ENCODE results near the gene SLC26A4.

SLC26A4 gene

GRCh38 chr7:107684947-107685463 is 24.4 kb downstream of the SLC26A4 start:
- Histone ChIP-seq H3K4me3 (ENCODE audit: low read length) (no peak overlapping the region), H2BK120ac (ENCODE audit: low read depth, low read length) (no peak overlapping the region), H3K27me3 (ENCODE audit: insufficient read depth, low read length, poor library complexity) (no peaks in the 10 kb centered on the region), H3K23ac (ENCODE audit: low read length) (no peak overlapping the region), H3K79me1 (ENCODE audit: low read length) (no peaks in the 10 kb centered on the region), H3K4me1 (ENCODE audit: control insufficient read depth, low read depth, low read length) (no peaks in the 10 kb centered on the region), H3K27ac (ENCODE audit: low read depth, low read length) (no peak overlapping the region), H4K5ac (ENCODE audit: low read length) (no peak overlapping the region), H3K56ac (ENCODE audit: low read length) (no peak overlapping the region), H4K8ac (ENCODE audit: low read depth, low read length) (no peak overlapping the region), H3K36me3 (ENCODE audit: control insufficient read depth, insufficient read depth, low read length) (no peaks in the 10 kb centered on the region), H2BK15ac (replicated peaks; ENCODE audit: low read depth) (no peak overlapping the region), H3K4me2 (ENCODE audit: low read length) (no peak overlapping the region), H3K79me2 (ENCODE audit: control insufficient read depth, insufficient read depth, low read length) (no peaks in the 10 kb centered on the region), H2BK5ac (ENCODE audit: low read length) (no peak overlapping the region), H2AK5ac (ENCODE audit: low read length) (no peak overlapping the region), H3K4ac (ENCODE audit: low read depth, low read length) (no peak overlapping the region), H3K9ac (ENCODE audit: low read length) (no peak overlapping the region), H3K18ac (ENCODE audit: low read length) (no peak overlapping the region)
- no peak for DNase-seq
- no CpG with 5 or more reads among the region's 1 CpG for WGBS (ENCODE audit: extremely low coverage, insufficient coverage, low lambda C conversion rate)

GRCh38 chr7:107686816-107687387 is 26.3 kb downstream of the SLC26A4 start:
- H2BK120ac ChIP-seq (ENCODE audit: low read depth, low read length), result no peak overlapping the region
- no peaks in the 10 kb centered on the region for H3K27me3 ChIP-seq (ENCODE audit: insufficient read depth, low read length, poor library complexity)
- H4K8ac ChIP-seq (ENCODE audit: low read depth, low read length), result no peak overlapping the region
- no peak overlapping the region for H3K27ac ChIP-seq (ENCODE audit: low read depth, low read length)
- no peak for DNase-seq
- no peaks in the 10 kb centered on the region for H3K4me1 ChIP-seq (ENCODE audit: control insufficient read depth, low read depth, low read length)
- H3K79me2 ChIP-seq (ENCODE audit: control insufficient read depth, insufficient read depth, low read length), result no peaks in the 10 kb centered on the region
- H3K18ac ChIP-seq (ENCODE audit: low read length), result no peak overlapping the region
- no peak overlapping the region for H2BK15ac ChIP-seq (replicated peaks; ENCODE audit: low read depth)
- no peak overlapping the region for H3K4ac ChIP-seq (ENCODE audit: low read depth, low read length)
- H3K79me1 ChIP-seq (ENCODE audit: low read length), result no peaks in the 10 kb centered on the region
- H3K36me3 ChIP-seq (ENCODE audit: control insufficient read depth, insufficient read depth, low read length), result no peaks in the 10 kb centered on the region
- no peak overlapping the region for H3K23ac ChIP-seq (ENCODE audit: low read length)
- no CpG with 5 or more reads among the region's 5 CpGs for WGBS (ENCODE audit: extremely low coverage, insufficient coverage, low lambda C conversion rate)
- H3K4me3 ChIP-seq (ENCODE audit: low read length), result no peak overlapping the region
- H3K9ac ChIP-seq (ENCODE audit: low read length), result no peak overlapping the region
- no peak overlapping the region for H3K56ac ChIP-seq (ENCODE audit: low read length)
- H2BK5ac ChIP-seq (ENCODE audit: low read length), result no peak overlapping the region
- no peak overlapping the region for H2AK5ac ChIP-seq (ENCODE audit: low read length)
- no peak overlapping the region for H3K4me2 ChIP-seq (ENCODE audit: low read length)
- no peak overlapping the region for H4K5ac ChIP-seq (ENCODE audit: low read length)

DNA sequence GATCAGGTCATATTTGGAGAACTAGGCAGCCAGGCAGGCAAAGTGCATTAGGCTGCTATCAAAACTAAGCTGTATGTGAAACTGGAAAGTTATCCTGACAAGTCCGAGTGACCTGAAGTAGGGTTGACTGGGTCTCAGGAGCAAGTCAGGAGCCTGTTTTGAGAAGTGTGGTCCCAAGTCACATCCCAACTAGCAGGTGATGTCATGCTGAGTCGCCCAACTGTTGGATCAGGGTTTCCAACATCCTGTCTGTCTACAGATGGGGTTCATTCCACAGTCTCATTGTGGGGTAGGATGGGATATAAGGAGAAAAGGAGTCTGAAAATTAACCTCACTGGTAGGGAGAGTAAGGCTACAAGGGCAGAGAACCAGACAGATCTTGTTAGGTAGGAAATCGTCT is 27.0 kb downstream of the SLC26A4 start:
- Histone ChIP-seq H2BK120ac (ENCODE audit: low read depth, low read length) (no peak overlapping the region), H4K5ac (ENCODE audit: low read length) (no peak overlapping the region), H3K4me2 (ENCODE audit: low read length) (no peak overlapping the region), H3K79me2 (ENCODE audit: control insufficient read depth, insufficient read depth, low read length) (no peaks in the 10 kb centered on the region), H4K8ac (ENCODE audit: low read depth, low read length) (no peak overlapping the region), H3K56ac (ENCODE audit: low read length) (no peak overlapping the region), H2BK5ac (ENCODE audit: low read length) (no peak overlapping the region), H3K79me1 (ENCODE audit: low read length) (no peaks in the 10 kb centered on the region), H3K9ac (ENCODE audit: low read length) (no peak overlapping the region), H3K27ac (ENCODE audit: low read depth, low read length) (no peak overlapping the region), H2AK5ac (ENCODE audit: low read length) (no peak overlapping the region), H3K18ac (ENCODE audit: low read length) (no peak overlapping the region), H3K4ac (ENCODE audit: low read depth, low read length) (no peak overlapping the region), H2BK15ac (replicated peaks; ENCODE audit: low read depth) (no peak overlapping the region), H3K36me3 (ENCODE audit: control insufficient read depth, insufficient read depth, low read length) (no peaks in the 10 kb centered on the region), H3K4me1 (ENCODE audit: control insufficient read depth, low read depth, low read length) (no peaks in the 10 kb centered on the region), H3K23ac (ENCODE audit: low read length) (no peak overlapping the region), H3K27me3 (ENCODE audit: insufficient read depth, low read length, poor library complexity) (no peaks in the 10 kb centered on the region), H3K4me3 (ENCODE audit: low read length) (no peak overlapping the region)
- no peak for DNase-seq
- no CpG with 5 or more reads among the region's 3 CpGs for WGBS (ENCODE audit: extremely low coverage, insufficient coverage, low lambda C conversion rate)

GRCh38 chr7:107689553-107689952 is 28.9 kb downstream of the SLC26A4 start:
- Histone ChIP-seq H3K79me1 (ENCODE audit: low read length) (no peaks in the 10 kb centered on the region), H4K5ac (ENCODE audit: low read length) (no peak overlapping the region), H3K4ac (ENCODE audit: low read depth, low read length) (no peak overlapping the region), H3K4me2 (ENCODE audit: low read length) (no peak overlapping the region), H3K18ac (ENCODE audit: low read length) (no peak overlapping the region), H3K36me3 (ENCODE audit: control insufficient read depth, insufficient read depth, low read length) (no peaks in the 10 kb centered on the region), H3K27ac (ENCODE audit: low read depth, low read length) (no peak overlapping the region), H3K9ac (ENCODE audit: low read length) (no peak overlapping the region), H3K56ac (ENCODE audit: low read length) (no peak overlapping the region), H3K4me3 (ENCODE audit: low read length) (no peak overlapping the region), H2BK15ac (replicated peaks; ENCODE audit: low read depth) (no peak overlapping the region), H3K79me2 (ENCODE audit: control insufficient read depth, insufficient read depth, low read length) (no peaks in the 10 kb centered on the region), H2BK120ac (ENCODE audit: low read depth, low read length) (no peak overlapping the region), H2AK5ac (ENCODE audit: low read length) (no peak overlapping the region), H3K27me3 (ENCODE audit: insufficient read depth, low read length, poor library complexity) (no peaks in the 10 kb centered on the region), H3K23ac (ENCODE audit: low read length) (no peak overlapping the region), H4K8ac (ENCODE audit: low read depth, low read length) (no peak overlapping the region), H2BK5ac (ENCODE audit: low read length) (no peak overlapping the region), H3K4me1 (ENCODE audit: control insufficient read depth, low read depth, low read length) (no peaks in the 10 kb centered on the region)
- DNase-seq, result no peak
- no CpG with 5 or more reads among the region's 2 CpGs for WGBS (ENCODE audit: extremely low coverage, insufficient coverage, low lambda C conversion rate)

DNA sequence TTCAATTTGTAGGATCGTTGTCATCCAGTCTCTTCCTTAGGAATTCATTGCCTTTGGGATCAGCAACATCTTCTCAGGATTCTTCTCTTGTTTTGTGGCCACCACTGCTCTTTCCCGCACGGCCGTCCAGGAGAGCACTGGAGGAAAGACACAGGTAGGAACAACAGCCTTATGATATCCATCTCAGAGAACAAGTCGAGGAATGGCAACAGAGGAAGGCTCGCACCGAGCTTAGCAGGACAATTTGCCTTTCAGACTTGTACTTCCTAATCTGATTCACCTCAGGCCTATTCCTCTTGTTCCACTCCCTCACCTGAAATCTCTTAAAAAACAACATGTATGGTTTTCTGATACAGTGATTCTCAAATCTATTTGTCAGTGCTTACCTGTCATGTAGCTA is 29.5 kb downstream of the SLC26A4 start:
- H3K9ac ChIP-seq (ENCODE audit: low read length), result no peak overlapping the region

DNA sequence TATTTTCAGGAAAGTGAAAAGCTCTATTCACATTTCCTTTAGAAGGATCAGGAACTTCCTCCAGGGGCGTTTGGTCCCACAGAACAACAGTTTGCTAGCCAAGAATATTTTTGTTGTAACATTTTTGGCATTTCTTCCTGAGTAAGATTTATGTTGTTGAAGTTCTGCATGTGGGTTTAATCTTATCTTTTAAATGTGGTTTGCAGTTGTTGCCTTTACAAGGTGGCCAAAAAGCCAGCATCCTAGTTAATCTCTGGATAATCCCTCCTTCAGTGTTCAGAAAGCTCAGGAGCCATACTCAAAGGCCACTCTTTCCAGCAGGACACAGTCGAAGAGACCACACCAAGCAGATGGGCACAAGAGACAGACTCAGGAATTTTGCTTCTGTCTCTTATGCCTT is 30.0 kb downstream of the SLC26A4 start:
- Histone ChIP-seq H2BK120ac (ENCODE audit: low read depth, low read length) (no peak overlapping the region), H3K23ac (ENCODE audit: low read length) (no peak overlapping the region), H4K5ac (ENCODE audit: low read length) (no peak overlapping the region), H3K4me1 (ENCODE audit: control insufficient read depth, low read depth, low read length) (no peaks in the 10 kb centered on the region), H3K4me2 (ENCODE audit: low read length) (no peak overlapping the region), H3K79me1 (ENCODE audit: low read length) (no peaks in the 10 kb centered on the region), H2AK5ac (ENCODE audit: low read length) (no peak overlapping the region), H4K8ac (ENCODE audit: low read depth, low read length) (no peak overlapping the region), H3K18ac (ENCODE audit: low read length) (no peak overlapping the region), H3K36me3 (ENCODE audit: control insufficient read depth, insufficient read depth, low read length) (no peaks in the 10 kb centered on the region), H3K4me3 (ENCODE audit: low read length) (no peak overlapping the region), H2BK15ac (replicated peaks; ENCODE audit: low read depth) (no peak overlapping the region), H3K9ac (ENCODE audit: low read length) (no peak overlapping the region), H3K56ac (ENCODE audit: low read length) (no peak overlapping the region), H3K27me3 (ENCODE audit: insufficient read depth, low read length, poor library complexity) (no peaks in the 10 kb centered on the region), H3K27ac (ENCODE audit: low read depth, low read length) (no peak overlapping the region), H3K4ac (ENCODE audit: low read depth, low read length) (no peak overlapping the region), H2BK5ac (ENCODE audit: low read length) (no peak overlapping the region), H3K79me2 (ENCODE audit: control insufficient read depth, insufficient read depth, low read length) (no peaks in the 10 kb centered on the region)
- DNase-seq, result no peak
- no CpG with 5 or more reads among the region's 2 CpGs for WGBS (ENCODE audit: extremely low coverage, insufficient coverage, low lambda C conversion rate)

More for the DNA sequence above, 29.5 kb downstream of the SLC26A4 start:
- Histone ChIP-seq H2AK5ac (ENCODE audit: low read length) (no peak overlapping the region), H3K23ac (ENCODE audit: low read length) (no peak overlapping the region), H3K18ac (ENCODE audit: low read length) (no peak overlapping the region), H3K36me3 (ENCODE audit: control insufficient read depth, insufficient read depth, low read length) (no peaks in the 10 kb centered on the region), H4K5ac (ENCODE audit: low read length) (no peak overlapping the region), H3K4me3 (ENCODE audit: low read length) (no peak overlapping the region), H3K4me1 (ENCODE audit: control insufficient read depth, low read depth, low read length) (no peaks in the 10 kb centered on the region), H3K4me2 (ENCODE audit: low read length) (no peak overlapping the region), H2BK5ac (ENCODE audit: low read length) (no peak overlapping the region), H3K79me1 (ENCODE audit: low read length) (no peaks in the 10 kb centered on the region), H4K8ac (ENCODE audit: low read depth, low read length) (no peak overlapping the region), H2BK120ac (ENCODE audit: low read depth, low read length) (no peak overlapping the region), H3K56ac (ENCODE audit: low read length) (no peak overlapping the region), H3K27ac (ENCODE audit: low read depth, low read length) (no peak overlapping the region), H3K4ac (ENCODE audit: low read depth, low read length) (no peak overlapping the region), H3K79me2 (ENCODE audit: control insufficient read depth, insufficient read depth, low read length) (no peaks in the 10 kb centered on the region), H2BK15ac (replicated peaks; ENCODE audit: low read depth) (no peak overlapping the region), H3K27me3 (ENCODE audit: insufficient read depth, low read length, poor library complexity) (no peaks in the 10 kb centered on the region)
- DNase-seq, result no peak
- WGBS (ENCODE audit: extremely low coverage, insufficient coverage, low lambda C conversion rate), result no CpG with 5 or more reads among the region's 7 CpGs

All from mesendoderm (in vitro differentiated cells).